ENCODE results near the gene PRELP. TPM values are rescaled to one million over a fixed set of nuclear protein-coding genes. Genes with fewer than 3 reads are reported as not detected.

PRELP gene
- total and polyA plus RNA-seq, 10 of the 15 experiments (the other 5 are each of a cell fraction or from before 2014, with no cell fraction given), result 0.03 to 0.05 TPM; not detected in 8

- in situ Hi-C loops (cut with MboI), result no loop called here
- RAD21 ChIA-PET (ENCODE audit: unreplicated experiment), result no interaction called here
- no TSS peak for BruUV-seq (replicated peaks)
- SMC1A ChIA-PET (ENCODE audit: uncharacterized antibody, unreplicated experiment), result no interaction called here
- Histone ChIP-seq H3K9ac (ENCODE audit: control insufficient read depth, insufficient read depth, low read length) (no peak overlapping the region), H3K4me2 (ENCODE audit: control insufficient read depth, insufficient read depth) (no peak overlapping the region), H3K36me3 (ENCODE audit: control insufficient read depth in 2 of 2, insufficient read depth in 2 of 2, low read length in 1 of 2) (no peaks in the 10 kb centered on the region), H3K4me1 (ENCODE audit: control insufficient read depth, insufficient read depth, low read length) (no peaks in the 10 kb centered on the region), H4K20me1 (ENCODE audit: control insufficient read depth, insufficient read depth) (no peaks in the 10 kb centered on the region), H3K9me3 (replicated peaks; ENCODE audit: control insufficient read depth, insufficient read depth, low read length) (no peaks in the 10 kb centered on the region), H3K4me3 (no peak overlapping the region), H3K27me3 (replicated peaks in 1 of 2; ENCODE audit: control insufficient read depth in 2 of 2, insufficient read depth in 2 of 2, low read length in 1 of 2) (no peaks in the 10 kb centered on the region; a peak in 1 of 4 replicates), H3K27ac (ENCODE audit: control insufficient read depth, insufficient read depth) (no peak overlapping the region), H3K79me2 (ENCODE audit: control insufficient read depth, insufficient read depth, low read length) (no peaks in the 10 kb centered on the region), H2AFZ (ENCODE audit: control insufficient read depth, low read depth, low read length) (no peak overlapping the region)
- intact Hi-C loops (cut with micrococcal nuclease; ENCODE audit: unreplicated experiment), result no loop called here
- CTCF ChIA-PET, result no interaction called here
- ATAC-seq, result no peak
- no peak for TF ChIP-seq ZNF274 (IDR thresholded peaks at IDR 0.05; ENCODE audit: insufficient read depth, insufficient read length)
- no peak for TF ChIP-seq BACH1 (IDR thresholded peaks at IDR 0.05; ENCODE audit: borderline replicate concordance)
- no peak for DNase-seq (ENCODE audit: low read depth, low spot score)
- POLR2A ChIA-PET, result no interaction called here
- FAIRE-seq, result no peak
- 12% methylated on average over 5 of the region's 5 CpGs for WGBS (ENCODE audit: insufficient coverage, insufficient replicate concordance, low lambda C conversion rate, missing lambda C conversion rate)
Observed at GRCh38 chr1:203520315-203520714, 44.7 kb downstream of the PRELP start.

GRCh38 chr1:203521074-203521794 lies 45.6 kb downstream of the PRELP start:
- intact Hi-C loops (cut with micrococcal nuclease; ENCODE audit: unreplicated experiment), result no loop called here
- WGBS (ENCODE audit: insufficient coverage, insufficient replicate concordance, low lambda C conversion rate, missing lambda C conversion rate), result 18% methylated on average over 10 of the region's 10 CpGs
- H4K20me1 ChIP-seq (ENCODE audit: control insufficient read depth, insufficient read depth), result no peaks in the 10 kb centered on the region
- SMC1A ChIA-PET (ENCODE audit: uncharacterized antibody, unreplicated experiment), result no interaction called here
- H3K4me1 ChIP-seq (ENCODE audit: control insufficient read depth, insufficient read depth, low read length), result no peaks in the 10 kb centered on the region
- no peaks in the 10 kb centered on the region for H3K36me3 ChIP-seq (ENCODE audit: control insufficient read depth in 2 of 2, insufficient read depth in 2 of 2, low read length in 1 of 2)
- no TSS peak for BruUV-seq (replicated peaks)
- CTCF ChIA-PET, result no interaction called here
- no peaks in the 10 kb centered on the region for H3K79me2 ChIP-seq (ENCODE audit: control insufficient read depth, insufficient read depth, low read length)
- RAD21 ChIA-PET (ENCODE audit: unreplicated experiment), result no interaction called here
- no peak for DNase-seq (ENCODE audit: low read depth, low spot score)
- no peaks in the 10 kb centered on the region for H3K9me3 ChIP-seq (replicated peaks; ENCODE audit: control insufficient read depth, insufficient read depth, low read length)
- no peak; the same call in 1 of the 3 replicates for ATAC-seq
- no peaks in the 10 kb centered on the region; a peak in 1 of 4 replicates for H3K27me3 ChIP-seq (replicated peaks in 1 of 2; ENCODE audit: control insufficient read depth in 2 of 2, insufficient read depth in 2 of 2, low read length in 1 of 2)
- H2AFZ ChIP-seq (ENCODE audit: control insufficient read depth, low read depth, low read length), result no peak overlapping the region
- POLR2A ChIA-PET, result no interaction called here
- FAIRE-seq, result no peak
- H3K4me2 ChIP-seq (ENCODE audit: control insufficient read depth, insufficient read depth), result no peak overlapping the region
- in situ Hi-C loops (cut with MboI), result no loop called here
- H3K27ac ChIP-seq (ENCODE audit: control insufficient read depth, insufficient read depth), result no peak overlapping the region
- H3K4me3 ChIP-seq, result no peak overlapping the region
- no peak overlapping the region for H3K9ac ChIP-seq (ENCODE audit: control insufficient read depth, insufficient read depth, low read length)
- no peak for TF ChIP-seq BHLHE40 (IDR thresholded peaks at IDR 0.05; ENCODE audit: borderline replicate concordance in 1 of 2, low read depth in 2 of 2, low read length in 1 of 2)
- no peak for TF ChIP-seq REST (IDR thresholded peaks at IDR 0.05; ENCODE audit: low read depth, low read length)
- no peak for TF ChIP-seq MTA3 (IDR thresholded peaks at IDR 0.05; ENCODE audit: borderline replicate concordance, low read length)
- TF ChIP-seq NRF1 (conservative IDR thresholded peaks at IDR 0.05; ENCODE audit: low read depth, low read length), result no peak
- TF ChIP-seq ZBTB4 (CRISPR knock-in tag; IDR thresholded peaks at IDR 0.05), result no peak
- TF ChIP-seq NFYB (IDR thresholded peaks at IDR 0.05; ENCODE audit: insufficient read depth, low read depth, low read length), result no peak

Data from GM12878 (cell line).